CD4-positive, alpha-beta T cell (primary cell): ENCODE measurements around the gene SNAPC4. TPM values are rescaled to one million over a fixed set of nuclear protein-coding genes. Genes with fewer than 3 reads are reported as not detected.

Source experiments
- ATAC-seq: fragments of 200-7000 bp; cut with Tn5 transposase; one replicate; pipeline ENCODE4 v1.10.0; 2022; ENCODE audit warnings: mild to moderate bottlenecking; ENCODE audit not compliant: poor library complexity
- CTCF ChIA-PET: fragments of 350-600 bp; sonication (Branson Sonifier 250); formaldehyde crosslinking; loops from one replicate; lab custom pipeline; 2021; ENCODE audit warnings: antibody characterized with exemption, inconsistent platforms; lab: Charles Lee
- POLR2A ChIA-PET: fragments of 350-600 bp; sonication (Branson Sonifier 250); formaldehyde crosslinking; loops from one replicate; lab custom pipeline; 2021; ENCODE audit warnings: antibody characterized with exemption, inconsistent platforms; lab: Charles Lee
- DNase-seq, 14 experiments: peaks; one replicate each; pipeline ENCODE4 v3.0.0-alpha.2; 2013 to 2020; ENCODE audit warnings: mixed read lengths in 2 of 14
- H3K27ac ChIP-seq, 2 donors: one replicate each; pipeline versions ENCODE4 v1.5.1 to v1.7.0; 2013; ENCODE audit warnings: low read length in 2 of 2, low read depth in 1 of 2, mild to moderate bottlenecking in 1 of 2
- H3K27me3 ChIP-seq, 2 experiments: 1 replicate in 1 of 2; 2 replicates in 1 of 2; pipeline versions ENCODE4 v1.6.1 to v1.7.0; 2013; ENCODE audit warnings: low read length in 2 of 2, control low read depth in 1 of 2, mild to moderate bottlenecking in 1 of 2, moderate library complexity in 1 of 2; ENCODE audit not compliant: insufficient read depth in 2 of 2, control insufficient read depth in 1 of 2
- H3K36me3 ChIP-seq: one replicate; pipeline ENCODE4 v1.6.1; 2013; ENCODE audit warnings: low read length, control low read depth; ENCODE audit not compliant: insufficient read depth
- H3K4me1 ChIP-seq: one replicate; pipeline ENCODE4 v1.6.1; 2013; ENCODE audit warnings: low read length, control low read depth; ENCODE audit not compliant: insufficient read depth
- H3K4me3 ChIP-seq: one replicate; pipeline ENCODE4 v1.5.1; 2013; ENCODE audit warnings: mild to moderate bottlenecking, low read length, moderate library complexity
- H3K9me3 ChIP-seq, 2 experiments: 1 replicate in 1 of 2; 2 replicates in 1 of 2; pipeline versions ENCODE4 v1.6.1 to v1.7.0; 2013; ENCODE audit warnings: low read length in 2 of 2, mild to moderate bottlenecking in 2 of 2, control low read depth in 1 of 2, moderate library complexity in 1 of 2; ENCODE audit not compliant: control insufficient read depth in 1 of 2, insufficient read depth in 1 of 2
- H3K27ac Mint-ChIP-seq: one replicate; pipeline ENCODE4 v1.8.0; 2020; ENCODE audit warnings: mixed read lengths
- H3K27me3 Mint-ChIP-seq: one replicate; pipeline ENCODE4 v1.8.0; 2021; ENCODE audit warnings: mixed read lengths
- H3K36me3 Mint-ChIP-seq: one replicate; pipeline ENCODE4 v1.8.0; 2021; ENCODE audit warnings: low read depth, mixed read lengths
- H3K4me1 Mint-ChIP-seq: one replicate; pipeline ENCODE4 v1.8.0; 2021; ENCODE audit warnings: low read depth, mixed read lengths
- H3K4me3 Mint-ChIP-seq: one replicate; pipeline ENCODE4 v1.8.0; 2020; ENCODE audit warnings: mild to moderate bottlenecking, mixed read lengths
- H3K9me3 Mint-ChIP-seq: one replicate; pipeline ENCODE4 v1.8.0; 2020; ENCODE audit warnings: mixed read lengths
- CTCF ChIP-seq: fragments of 200-600 bp; IDR thresholded peaks from one replicate; pipeline ENCODE4 v1.8.0; 2022; ENCODE audit warnings: antibody characterized with exemption, mild to moderate bottlenecking
- intact Hi-C, 2 experiments: fragments of 100-400 bp; cut with DNase I in 1 of 2; cut with micrococcal nuclease in 1 of 2; formaldehyde crosslinking; loops; one replicate each; pipeline versions ENCODE4 v1.15.1 to v1.9.0; 2023 to 2025; cut with DNase I, micrococcal nuclease
- total RNA-seq, 174 experiments: library from RNA in 2 of 174; stranded (reverse) in 2 of 174; gene quantifications; one replicate each; pipeline ENCODE4 v1.2.3 and lab custom pipeline; 2021 to 2026

Gene SNAPC4
- total RNA-seq, 2 experiments from 2014 or later, result 7.7 to 8.0 TPM

GRCh38 chr9:136359774-136360718, 39.9 kb downstream of the SNAPC4 start:
- intact Hi-C loops, result loop anchor here in 1 of 2 experiments (5.0 kb wide), 2 partner anchors 243 to 527 kb away; partner anchors contain the start of genes TMEM250 and TRAF2
- no peak overlapping the region for H3K4me3 Mint-ChIP-seq
- H3K27me3 Mint-ChIP-seq, result no peaks in the 10 kb centered on the region
- Histone ChIP-seq H3K4me3 (no peak overlapping the region), H3K36me3 (peaks cover 8% of the 10 kb centered on the region), H3K27me3 (no peaks in the 10 kb centered on the region), H3K9me3 (peaks cover 0 to 8% of the 10 kb centered on the region in 2 experiments), H3K4me1 (peaks cover 19% of the 10 kb centered on the region), H3K27ac (no peak overlapping the region)
- peaks cover 8% of the 10 kb centered on the region for H3K36me3 Mint-ChIP-seq
- ChIA-PET CTCF (no interaction called here), POLR2A (no interaction called here)
- H3K9me3 Mint-ChIP-seq, result no peaks in the 10 kb centered on the region
- DNase-seq, result no peak
- ATAC-seq, result no peak
- peaks cover 5% of the 10 kb centered on the region for H3K4me1 Mint-ChIP-seq
- no peak for TF ChIP-seq CTCF
- no peak overlapping the region for H3K27ac Mint-ChIP-seq

DNA sequence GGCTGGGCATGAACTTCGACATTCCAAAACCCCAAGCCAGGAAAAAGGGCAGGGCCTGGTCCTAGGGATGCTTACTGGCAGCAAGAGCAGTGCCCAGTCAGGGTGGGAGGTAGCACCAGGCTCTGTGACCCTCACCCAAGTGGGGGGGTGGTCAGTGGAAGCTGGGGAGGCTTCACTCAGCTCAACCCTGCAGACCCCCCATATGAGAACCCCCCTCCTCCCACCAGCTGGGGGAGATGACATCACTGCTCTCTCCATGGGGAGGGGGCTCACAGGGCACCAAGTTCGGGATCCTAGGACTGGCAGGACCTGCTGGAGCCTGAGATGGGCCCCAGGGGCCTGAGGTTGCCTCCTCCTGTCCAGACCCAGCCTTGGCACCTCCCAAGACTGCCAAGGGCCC, 41.1 kb downstream of the SNAPC4 start:
- H3K4me3 ChIP-seq, result no peak overlapping the region
- ChIA-PET POLR2A (no interaction called here), CTCF (no interaction called here)
- no peaks in the 10 kb centered on the region for H3K27me3 ChIP-seq
- H3K9me3 ChIP-seq, result peaks cover 0 to 2% of the 10 kb centered on the region in 2 experiments
- H3K4me3 Mint-ChIP-seq, result no peak overlapping the region
- TF ChIP-seq CTCF, result no peak
- H3K4me1 Mint-ChIP-seq, result peaks cover 5% of the 10 kb centered on the region
- H3K36me3 ChIP-seq, result peaks cover 8% of the 10 kb centered on the region
- no peak overlapping the region for H3K27ac ChIP-seq
- intact Hi-C loops, result no loop called here
- no peaks in the 10 kb centered on the region for H3K9me3 Mint-ChIP-seq
- no peak overlapping the region for H3K27ac Mint-ChIP-seq
- H3K4me1 ChIP-seq, result peaks cover 10% of the 10 kb centered on the region
- H3K36me3 Mint-ChIP-seq, result peaks cover 8% of the 10 kb centered on the region
- DNase-seq (no peak), ATAC-seq (no peak)
- H3K27me3 Mint-ChIP-seq, result no peaks in the 10 kb centered on the region

DNA sequence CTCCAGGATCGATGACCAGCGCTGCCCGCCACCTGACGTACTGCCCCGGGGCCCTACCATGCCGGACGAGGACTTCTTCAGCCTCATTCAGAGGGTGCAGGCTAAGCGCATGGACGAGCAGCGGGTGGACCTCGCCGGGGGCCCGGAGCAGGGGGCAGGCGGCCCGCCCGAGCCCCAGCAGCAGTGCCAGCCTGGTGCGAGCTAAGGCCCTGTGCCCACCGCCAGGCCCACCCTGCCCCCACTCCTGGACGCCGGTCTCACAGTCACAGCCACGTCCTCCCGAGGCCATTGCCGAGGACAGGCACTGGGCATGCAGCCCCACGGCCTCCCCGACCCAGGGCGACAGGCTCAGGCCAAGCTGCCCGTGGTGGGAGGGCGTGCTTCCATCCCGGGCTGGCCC, 42.0 kb downstream of the SNAPC4 start:
- Histone ChIP-seq H3K27me3 (no peaks in the 10 kb centered on the region), H3K36me3 (peaks cover 8% of the 10 kb centered on the region), H3K4me1 (peaks cover 8% of the 10 kb centered on the region), H3K9me3 (no peaks in the 10 kb centered on the region), H3K27ac (no peak overlapping the region), H3K4me3 (no peak overlapping the region)
- Mint-ChIP-seq H3K36me3 (peaks cover 6% of the 10 kb centered on the region), H3K27ac (no peak overlapping the region), H3K9me3 (no peaks in the 10 kb centered on the region), H3K4me1 (peaks cover 5% of the 10 kb centered on the region), H3K4me3 (no peak overlapping the region), H3K27me3 (no peaks in the 10 kb centered on the region)
- no peak for TF ChIP-seq CTCF
- ChIA-PET POLR2A (no interaction called here), CTCF (no interaction called here)
- ATAC-seq (no peak), DNase-seq (no peak)
- intact Hi-C loops, result no loop called here
